ENCODE results near the gene CLBA1. TPM values are rescaled to one million over a fixed set of nuclear protein-coding genes. Genes with fewer than 3 reads are reported as not detected.

The CLBA1 gene
- polyA plus RNA-seq, 1 of the 3 experiments (the other 2 are of a cell fraction): 18.5 TPM

DNA sequence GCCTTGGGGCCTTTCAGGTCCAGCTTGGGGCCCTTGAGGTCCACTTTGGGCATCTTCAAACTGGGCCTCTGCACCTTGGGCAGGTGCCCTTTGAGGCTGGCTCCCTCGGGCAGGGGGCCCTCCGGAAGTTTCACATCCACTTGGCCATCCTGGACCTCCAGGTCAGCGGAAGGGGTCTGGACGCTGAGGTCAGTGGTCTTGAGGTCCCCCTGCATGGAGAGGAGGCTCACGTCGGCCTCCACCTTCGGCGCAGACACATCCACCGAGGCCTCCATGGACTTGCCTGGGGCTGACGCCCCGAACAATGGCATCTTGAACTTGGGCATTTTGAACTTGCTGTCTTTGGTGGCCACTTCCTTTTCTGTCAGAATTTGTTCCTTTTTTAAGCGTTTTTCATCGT lies 32.5 kb upstream of the CLBA1 start:
- H3K4me3 ChIP-seq (ENCODE audit: low read depth in 2 of 2, low read length in 1 of 2): no peak overlapping the region
- no peak overlapping the region for H3K9ac ChIP-seq
- no peak for DNase-seq
- H3K27me3 ChIP-seq (ENCODE audit: insufficient read depth): no peaks in the 10 kb centered on the region
- no peaks in the 10 kb centered on the region for H3K4me1 ChIP-seq (ENCODE audit: control insufficient read depth in 1 of 2, insufficient read depth in 2 of 2, low read depth in 1 of 2, low read length in 1 of 2)
- H3K9me3 ChIP-seq: no peaks in the 10 kb centered on the region
- TF ChIP-seq GABPA (IDR thresholded peaks at IDR 0.05; ENCODE audit: low read depth): no peak
- TF ChIP-seq EP300 (IDR thresholded peaks at IDR 0.05; ENCODE audit: borderline replicate concordance in 1 of 2, low read depth in 1 of 2, low read length in 1 of 2): no peak
- TF ChIP-seq FOSL2 (IDR thresholded peaks at IDR 0.05; ENCODE audit: borderline replicate concordance, low read depth): no peak
- no peak for TF ChIP-seq TEAD4 (IDR thresholded peaks at IDR 0.05; ENCODE audit: borderline replicate concordance, insufficient read depth)
- no peaks in the 10 kb centered on the region for H3F3A ChIP-seq (replicated peaks; ENCODE audit: insufficient read depth)
- H3K27ac ChIP-seq (ENCODE audit: low read depth in 2 of 2, low read length in 1 of 2): no peak overlapping the region
- WGBS (ENCODE audit: low lambda C conversion rate): 85% methylated on average over 7 of the region's 13 CpGs
- H2AFZ ChIP-seq (ENCODE audit: low read depth): no peak overlapping the region
- peaks cover 6% of the 10 kb centered on the region; the same call in 1 of the 2 replicates for H3K79me2 ChIP-seq (ENCODE audit: insufficient read depth)
- H4K20me1 ChIP-seq (ENCODE audit: insufficient read depth): no peaks in the 10 kb centered on the region
- CTCF ChIA-PET: no interaction called here
- H3K36me3 ChIP-seq (replicated peaks in 1 of 2; ENCODE audit: control insufficient read depth in 1 of 2, insufficient read depth in 2 of 2, low read length in 1 of 2): peaks cover 27 to 50% of the 10 kb centered on the region in 2 experiments
- no peaks in the 10 kb centered on the region for H3K9me2 ChIP-seq
- no peak overlapping the region for H3K4me2 ChIP-seq
- POLR2A ChIA-PET: no interaction called here

DNA sequence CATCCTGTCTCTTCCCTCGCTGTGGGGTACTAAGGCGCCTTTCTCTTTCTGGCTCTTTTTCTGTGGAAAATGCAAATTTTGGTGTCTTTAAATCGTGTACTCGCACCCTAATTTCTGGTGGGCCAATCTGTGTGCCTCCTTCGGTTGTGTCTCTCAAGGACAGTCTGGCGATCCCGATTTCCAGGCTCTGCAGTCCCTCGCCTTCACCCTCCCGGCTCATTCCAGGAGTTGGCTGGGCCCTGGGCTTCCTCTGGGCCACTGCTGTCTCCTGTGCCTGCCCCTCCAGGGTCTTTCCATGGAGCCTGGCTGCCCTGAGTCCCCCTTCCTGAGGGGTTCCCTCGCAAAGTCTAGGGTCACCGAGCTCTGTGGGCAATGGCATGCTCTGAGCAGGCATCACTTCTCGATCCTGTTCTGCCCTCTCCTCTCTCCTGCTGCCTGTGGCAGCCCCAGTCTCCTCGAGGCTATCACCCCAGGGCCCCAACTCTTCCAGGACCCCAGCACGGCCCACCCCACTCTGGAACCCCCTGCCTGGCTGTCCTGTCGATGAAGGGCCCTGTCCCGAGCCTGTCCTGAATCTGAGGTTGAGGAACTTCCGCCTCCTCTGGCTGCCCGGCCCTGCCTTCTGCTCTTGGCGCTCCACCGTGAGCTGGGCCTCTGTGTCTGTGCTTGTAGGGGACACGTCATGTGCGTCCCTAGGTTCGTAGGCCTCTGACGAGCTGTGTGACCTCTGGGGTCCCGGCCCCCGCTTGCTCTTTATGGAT lies 31.5 kb upstream of the CLBA1 start:
- no peak overlapping the region for H3K27ac ChIP-seq (ENCODE audit: low read depth in 2 of 2, low read length in 1 of 2)
- H2AFZ ChIP-seq (ENCODE audit: low read depth): no peak overlapping the region
- CTCF ChIA-PET: interaction anchor here (0.9 kb wide), 1 partner anchor 58 kb away, joined by 3 read pairs; no protein-coding TSS in a partner anchor
- H3K4me3 ChIP-seq (ENCODE audit: low read depth in 2 of 2, low read length in 1 of 2): no peak overlapping the region
- no peak overlapping the region for H3K4me2 ChIP-seq
- peaks cover 23 to 50% of the 10 kb centered on the region in 2 experiments for H3K36me3 ChIP-seq (replicated peaks in 1 of 2; ENCODE audit: control insufficient read depth in 1 of 2, insufficient read depth in 2 of 2, low read length in 1 of 2)
- H4K20me1 ChIP-seq (ENCODE audit: insufficient read depth): no peaks in the 10 kb centered on the region
- H3K79me2 ChIP-seq (ENCODE audit: insufficient read depth): peaks cover 11% of the 10 kb centered on the region; the same call in 1 of the 2 replicates
- POLR2A ChIA-PET: no interaction called here
- TF ChIP-seq NFIC (IDR thresholded peaks at IDR 0.05; ENCODE audit: borderline replicate concordance) (no peak), RXRA (IDR thresholded peaks at IDR 0.05; ENCODE audit: borderline replicate concordance, low read depth) (no peak), ELF1 (IDR thresholded peaks at IDR 0.05) (no peak), RAD21 (IDR thresholded peaks at IDR 0.05; ENCODE audit: low read length) (no peak), GABPA (IDR thresholded peaks at IDR 0.05; ENCODE audit: low read depth) (no peak), EZH2phosphoT487 (IDR thresholded peaks at IDR 0.05; ENCODE audit: borderline replicate concordance, low read depth) (no peak), FOXJ3 (CRISPR knock-in tag; IDR thresholded peaks at IDR 0.05) (no peak), MXI1 (IDR thresholded peaks at IDR 0.05; ENCODE audit: low read depth, low read length) (no peak), SIN3A (IDR thresholded peaks at IDR 0.05; ENCODE audit: borderline replicate concordance, low read depth, low read length) (no peak), RCOR1 (IDR thresholded peaks at IDR 0.05; ENCODE audit: low read length) (no peak), TAF1 (IDR thresholded peaks at IDR 0.05; ENCODE audit: borderline replicate concordance, low read depth, low read length) (no peak)
- TF ChIP-seq, protein P1, sequence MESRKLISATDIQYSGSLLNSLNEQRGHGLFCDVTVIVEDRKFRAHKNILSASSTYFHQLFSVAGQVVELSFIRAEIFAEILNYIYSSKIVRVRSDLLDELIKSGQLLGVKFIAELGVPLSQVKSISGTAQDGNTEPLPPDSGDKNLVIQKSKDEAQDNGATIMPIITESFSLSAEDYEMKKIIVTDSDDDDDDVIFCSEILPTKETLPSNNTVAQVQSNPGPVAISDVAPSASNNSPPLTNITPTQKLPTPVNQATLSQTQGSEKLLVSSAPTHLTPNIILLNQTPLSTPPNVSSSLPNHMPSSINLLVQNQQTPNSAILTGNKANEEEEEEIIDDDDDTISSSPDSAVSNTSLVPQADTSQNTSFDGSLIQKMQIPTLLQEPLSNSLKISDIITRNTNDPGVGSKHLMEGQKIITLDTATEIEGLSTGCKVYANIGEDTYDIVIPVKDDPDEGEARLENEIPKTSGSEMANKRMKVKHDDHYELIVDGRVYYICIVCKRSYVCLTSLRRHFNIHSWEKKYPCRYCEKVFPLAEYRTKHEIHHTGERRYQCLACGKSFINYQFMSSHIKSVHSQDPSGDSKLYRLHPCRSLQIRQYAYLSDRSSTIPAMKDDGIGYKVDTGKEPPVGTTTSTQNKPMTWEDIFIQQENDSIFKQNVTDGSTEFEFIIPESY (IDR thresholded peaks at IDR 0.05; ENCODE audit: borderline replicate concordance, low read depth): no peak
- TF ChIP-seq, protein P2, sequence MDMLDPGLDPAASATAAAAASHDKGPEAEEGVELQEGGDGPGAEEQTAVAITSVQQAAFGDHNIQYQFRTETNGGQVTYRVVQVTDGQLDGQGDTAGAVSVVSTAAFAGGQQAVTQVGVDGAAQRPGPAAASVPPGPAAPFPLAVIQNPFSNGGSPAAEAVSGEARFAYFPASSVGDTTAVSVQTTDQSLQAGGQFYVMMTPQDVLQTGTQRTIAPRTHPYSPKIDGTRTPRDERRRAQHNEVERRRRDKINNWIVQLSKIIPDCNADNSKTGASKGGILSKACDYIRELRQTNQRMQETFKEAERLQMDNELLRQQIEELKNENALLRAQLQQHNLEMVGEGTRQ (IDR thresholded peaks at IDR 0.05; ENCODE audit: borderline replicate concordance, low read depth, low read length): no peak
- TF ChIP-seq, protein P3, sequence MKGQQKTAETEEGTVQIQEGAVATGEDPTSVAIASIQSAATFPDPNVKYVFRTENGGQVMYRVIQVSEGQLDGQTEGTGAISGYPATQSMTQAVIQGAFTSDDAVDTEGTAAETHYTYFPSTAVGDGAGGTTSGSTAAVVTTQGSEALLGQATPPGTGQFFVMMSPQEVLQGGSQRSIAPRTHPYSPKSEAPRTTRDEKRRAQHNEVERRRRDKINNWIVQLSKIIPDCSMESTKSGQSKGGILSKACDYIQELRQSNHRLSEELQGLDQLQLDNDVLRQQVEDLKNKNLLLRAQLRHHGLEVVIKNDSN (IDR thresholded peaks at IDR 0.05; ENCODE audit: borderline replicate concordance, low read depth): no peak
- no peaks in the 10 kb centered on the region for H3K27me3 ChIP-seq (ENCODE audit: insufficient read depth)
- no peak for DNase-seq
- no peak overlapping the region for H3K9ac ChIP-seq
- WGBS (ENCODE audit: low lambda C conversion rate): 88% methylated on average over 26 of the region's 26 CpGs
- H3K9me3 ChIP-seq: no peaks in the 10 kb centered on the region
- no peaks in the 10 kb centered on the region for H3F3A ChIP-seq (replicated peaks; ENCODE audit: insufficient read depth)
- no peaks in the 10 kb centered on the region for H3K9me2 ChIP-seq
- H3K4me1 ChIP-seq (ENCODE audit: control insufficient read depth in 1 of 2, insufficient read depth in 2 of 2, low read depth in 1 of 2, low read length in 1 of 2): no peaks in the 10 kb centered on the region
